Activated CD8-positive, alpha-beta T cell treated with anti-CD3 and anti-CD28 coated beads, Interleukin-2, amount 10 ng/mL, durations not matched to agents 7 days and 5 days (primary cell): ENCODE data around the gene GRAMD1B. TPM values are rescaled to one million over a fixed set of nuclear protein-coding genes. Genes with fewer than 3 reads are reported as not detected.
A peak's percentile ranks its signal among the peaks of the same experiment; 100 is the strongest.
"Not testable (repeated sequence)": the region's sequence is repeated elsewhere in the genome, so short reads cannot be mapped to it uniquely, and the experiment has no call there.

ENCODE experiments used
- ATAC-seq: fragments of 150-1000 bp; cut with Tn5 transposase; one replicate; pipeline ENCODE4 v1.10.0; 2021; ENCODE audit warnings: moderate library complexity
- CTCF ChIA-PET: fragments of 350-600 bp; sonication (Branson Sonifier 250); formaldehyde crosslinking; loops from one replicate; lab custom pipeline; 2021; ENCODE audit warnings: antibody characterized with exemption; lab: Charles Lee
- POLR2A ChIA-PET: fragments of 350-600 bp; sonication (Branson Sonifier 250); formaldehyde crosslinking; loops from one replicate; lab custom pipeline; 2021; ENCODE audit warnings: antibody characterized with exemption; lab: Charles Lee
- DNase-seq: peaks from one replicate; pipeline ENCODE4 v3.0.0-alpha.2; 2020
- H3K27ac Mint-ChIP-seq: one replicate; pipeline ENCODE4 v1.8.0; 2021; ENCODE audit warnings: mild to moderate bottlenecking, mixed read lengths
- H3K27me3 Mint-ChIP-seq: one replicate; pipeline ENCODE4 v1.8.0; 2021; ENCODE audit warnings: low read depth, mixed read lengths
- H3K36me3 Mint-ChIP-seq: one replicate; pipeline ENCODE4 v1.8.0; 2021; ENCODE audit warnings: low read depth, mixed read lengths
- H3K4me1 Mint-ChIP-seq: one replicate; pipeline ENCODE4 v1.8.0; 2021; ENCODE audit warnings: low read depth, mixed read lengths
- H3K4me3 Mint-ChIP-seq: one replicate; pipeline ENCODE4 v1.8.0; 2021; ENCODE audit warnings: mild to moderate bottlenecking, mixed read lengths
- H3K9me3 Mint-ChIP-seq: one replicate; pipeline ENCODE4 v1.8.0; 2022; ENCODE audit warnings: mixed read lengths; ENCODE audit not compliant: insufficient read depth
- total RNA-seq, 2 experiments: library from RNA; stranded (reverse); gene quantifications; one replicate each; pipeline ENCODE4 v1.2.3, GENCODE V29; 2021

Gene GRAMD1B
- total RNA-seq, 2 experiments from 2014 or later, result 22.8 to 26.0 TPM

GRCh38 chr11:123461164-123461563 lies 31.1 kb downstream of the GRAMD1B start:
- CTCF ChIA-PET, result interaction anchor here (2.1 to 2.3 kb wide), 2 partner anchors 17 to 54 kb away, joined by 11 to 13 read pairs; no protein-coding TSS in a partner anchor
- H3K27ac Mint-ChIP-seq, result no peak overlapping the region
- peaks cover 42% of the 10 kb centered on the region for H3K4me1 Mint-ChIP-seq

GRCh38 chr11:123465667-123466066 lies 35.6 kb downstream of the GRAMD1B start:
- H3K9me3 Mint-ChIP-seq, H3K4me3 Mint-ChIP-seq, H3K27me3 Mint-ChIP-seq, DNase-seq, POLR2A ChIA-PET, ATAC-seq, H3K36me3 Mint-ChIP-seq: not testable (repeated sequence)
- CTCF ChIA-PET, result interaction anchor here (0.6 to 3.1 kb wide), 5 partner anchors 9 to 58 kb away, joined by 3 to 15 read pairs (median 6); no protein-coding TSS in a partner anchor
- H3K27ac Mint-ChIP-seq, result peak overlapping the region; percentile 56
- peaks cover 31% of the 10 kb centered on the region for H3K4me1 Mint-ChIP-seq

More at GRCh38 chr11:123461164-123461563, 31.1 kb downstream of the GRAMD1B start:
- ATAC-seq (no peak), DNase-seq (no peak)
- H3K27me3 Mint-ChIP-seq, result no peaks in the 10 kb centered on the region
- H3K36me3 Mint-ChIP-seq, result peaks cover 18% of the 10 kb centered on the region
- POLR2A ChIA-PET, result interaction anchor here (0.5 kb wide), 1 partner anchor 46 kb away, joined by 3 read pairs; no protein-coding TSS in a partner anchor
- H3K4me3 Mint-ChIP-seq, result no peak overlapping the region
- H3K9me3 Mint-ChIP-seq, result no peaks in the 10 kb centered on the region

- peaks cover 31% of the 10 kb centered on the region for H3K4me1 Mint-ChIP-seq
- POLR2A ChIA-PET, DNase-seq, H3K9me3 Mint-ChIP-seq, H3K36me3 Mint-ChIP-seq, H3K27me3 Mint-ChIP-seq, ATAC-seq, H3K4me3 Mint-ChIP-seq: not testable (repeated sequence)
- peak overlapping the region; percentile 72 for H3K27ac Mint-ChIP-seq
- CTCF ChIA-PET, result interaction anchor here (0.6 to 3.1 kb wide), 8 partner anchors 9 to 205 kb away, joined by 3 to 15 read pairs (median 5); no protein-coding TSS in a partner anchor
Measured at GRCh38 chr11:123466172-123466571, 36.1 kb downstream of the GRAMD1B start.

GRCh38 chr11:123469089-123469488 lies 39.0 kb downstream of the GRAMD1B start:
- ChIA-PET POLR2A (no interaction called here), CTCF (interaction anchor here (0.7 to 3.1 kb wide), 7 partner anchors 10 to 208 kb away, joined by 3 to 25 read pairs (median 4); no protein-coding TSS in a partner anchor)
- peaks cover 5% of the 10 kb centered on the region for H3K36me3 Mint-ChIP-seq
- no peaks in the 10 kb centered on the region for H3K27me3 Mint-ChIP-seq
- no peaks in the 10 kb centered on the region for H3K9me3 Mint-ChIP-seq
- no peak overlapping the region for H3K4me3 Mint-ChIP-seq
- ATAC-seq (no peak), DNase-seq (no peak)
- H3K4me1 Mint-ChIP-seq, result peaks cover 27% of the 10 kb centered on the region
- no peak overlapping the region for H3K27ac Mint-ChIP-seq

GRCh38 chr11:123469586-123469985 lies 39.5 kb downstream of the GRAMD1B start:
- H3K4me1 Mint-ChIP-seq, result peaks cover 27% of the 10 kb centered on the region
- POLR2A ChIA-PET, result no interaction called here
- no peak overlapping the region for H3K4me3 Mint-ChIP-seq
- no peak overlapping the region for H3K27ac Mint-ChIP-seq
- H3K27me3 Mint-ChIP-seq, result no peaks in the 10 kb centered on the region
- no peaks in the 10 kb centered on the region for H3K9me3 Mint-ChIP-seq
- DNase-seq, result no peak
- ATAC-seq, result no peak
- peaks cover 5% of the 10 kb centered on the region for H3K36me3 Mint-ChIP-seq
- CTCF ChIA-PET, result interaction anchor here (1.0 to 3.1 kb wide), 5 partner anchors 9 to 209 kb away, joined by 4 to 25 read pairs (median 5); no protein-coding TSS in a partner anchor

- ATAC-seq, result no peak
- H3K9me3 Mint-ChIP-seq, result no peaks in the 10 kb centered on the region
- H3K27me3 Mint-ChIP-seq, result no peaks in the 10 kb centered on the region
- H3K4me3 Mint-ChIP-seq, result no peak overlapping the region
- peaks cover 23% of the 10 kb centered on the region for H3K4me1 Mint-ChIP-seq
- CTCF ChIA-PET, result interaction anchor here (0.5 to 3.1 kb wide), 3 partner anchors 8 to 64 kb away, joined by 3 to 25 read pairs (median 12); no protein-coding TSS in a partner anchor
- peaks cover 3% of the 10 kb centered on the region for H3K36me3 Mint-ChIP-seq
- H3K27ac Mint-ChIP-seq, result no peak overlapping the region
- POLR2A ChIA-PET, result no interaction called here
- DNase-seq, result no peak
Measured at GRCh38 chr11:123470842-123471241, 40.8 kb downstream of the GRAMD1B start.

- POLR2A ChIA-PET, result no interaction called here
- CTCF ChIA-PET, result interaction anchor here (1.2 to 11.4 kb wide), 2 partner anchors 36 to 64 kb away, joined by 3 to 374 read pairs; no protein-coding TSS in a partner anchor
- DNase-seq (no peak), ATAC-seq (no peak)
- Mint-ChIP-seq H3K36me3 (peaks cover 3% of the 10 kb centered on the region), H3K4me3 (no peak overlapping the region), H3K9me3 (no peaks in the 10 kb centered on the region), H3K27ac (no peak overlapping the region), H3K4me1 (peaks cover 11% of the 10 kb centered on the region), H3K27me3 (no peaks in the 10 kb centered on the region)
Measured at GRCh38 chr11:123472236-123472935, 42.3 kb downstream of the GRAMD1B start.

- Mint-ChIP-seq H3K4me1 (peaks cover 18% of the 10 kb centered on the region), H3K36me3 (peaks cover 2% of the 10 kb centered on the region), H3K4me3 (no peak overlapping the region), H3K27ac (no peak overlapping the region), H3K9me3 (no peaks in the 10 kb centered on the region), H3K27me3 (no peaks in the 10 kb centered on the region)
- CTCF ChIA-PET, result interaction anchor here (0.8 to 11.4 kb wide), 11 partner anchors 8 to 183 kb away, joined by 3 to 374 read pairs (median 5); no protein-coding TSS in a partner anchor
- ATAC-seq (no peak), DNase-seq (no peak)
- POLR2A ChIA-PET, result no interaction called here
Measured at GRCh38 chr11:123473941-123474677, 44.0 kb downstream of the GRAMD1B start.

GRCh38 chr11:123474994-123475393 lies 44.9 kb downstream of the GRAMD1B start:
- ChIA-PET POLR2A (interaction anchor here (0.6 kb wide), 1 partner anchor 40 kb away, joined by 4 read pairs; no protein-coding TSS in a partner anchor), CTCF (interaction anchor here (0.8 to 11.4 kb wide), 13 partner anchors 9 to 184 kb away, joined by 3 to 374 read pairs (median 3); no protein-coding TSS in a partner anchor)
- no peak overlapping the region for H3K27ac Mint-ChIP-seq
- DNase-seq, result no peak
- no peaks in the 10 kb centered on the region for H3K27me3 Mint-ChIP-seq
- H3K4me1 Mint-ChIP-seq, result peaks cover 23% of the 10 kb centered on the region
- H3K9me3 Mint-ChIP-seq, result no peaks in the 10 kb centered on the region
- no peaks in the 10 kb centered on the region for H3K36me3 Mint-ChIP-seq
- ATAC-seq, result no peak
- no peak overlapping the region for H3K4me3 Mint-ChIP-seq

GRCh38 chr11:123475469-123475868 lies 45.4 kb downstream of the GRAMD1B start:
- peaks cover 28% of the 10 kb centered on the region for H3K4me1 Mint-ChIP-seq
- DNase-seq, result no peak
- ChIA-PET POLR2A (interaction anchor here (0.6 kb wide), 1 partner anchor 40 kb away, joined by 4 read pairs; no protein-coding TSS in a partner anchor), CTCF (interaction anchor here (0.8 to 11.4 kb wide), 13 partner anchors 9 to 184 kb away, joined by 3 to 374 read pairs (median 3); no protein-coding TSS in a partner anchor)
- no peaks in the 10 kb centered on the region for H3K36me3 Mint-ChIP-seq
- no peaks in the 10 kb centered on the region for H3K27me3 Mint-ChIP-seq
- no peak overlapping the region for H3K4me3 Mint-ChIP-seq
- H3K9me3 Mint-ChIP-seq, result no peaks in the 10 kb centered on the region
- no peak overlapping the region for H3K27ac Mint-ChIP-seq
- ATAC-seq, result no peak

GRCh38 chr11:123477205-123477907 lies 47.3 kb downstream of the GRAMD1B start:
- POLR2A ChIA-PET, result no interaction called here
- H3K4me1 Mint-ChIP-seq, result peaks cover 45% of the 10 kb centered on the region

More at GRCh38 chr11:123477205-123477907, 47.3 kb downstream of the GRAMD1B start:
- no peaks in the 10 kb centered on the region for H3K27me3 Mint-ChIP-seq
- no peak overlapping the region for H3K4me3 Mint-ChIP-seq
- no peak for ATAC-seq
- CTCF ChIA-PET, result interaction anchor here (1.4 to 11.4 kb wide), 9 partner anchors 13 to 216 kb away, joined by 4 to 374 read pairs (median 17); no protein-coding TSS in a partner anchor
- no peaks in the 10 kb centered on the region for H3K9me3 Mint-ChIP-seq
- H3K36me3 Mint-ChIP-seq, result peaks cover 12% of the 10 kb centered on the region
- no peak overlapping the region for H3K27ac Mint-ChIP-seq
- no peak for DNase-seq
